HEK293 (cell line): ENCODE measurements around the gene TCF7L1.

Experiments used
- CTCF ChIA-PET: fragments of 350-600 bp; formaldehyde crosslinking; extraction: SDS; loops from one replicate; lab custom pipeline; 2021; ENCODE audit warnings: antibody characterized with exemption; lab: Yijun Ruan, JAX
- POLR2A ChIA-PET: fragments of 300-600 bp; formaldehyde crosslinking; extraction: SDS; loops from one replicate; lab custom pipeline; 2020; ENCODE audit warnings: antibody characterized with exemption, inconsistent platforms; lab: Yijun Ruan, JAX
- H3K27ac ChIP-seq: fragments of 200-500 bp; sonication (Bioruptor generic); 2 replicates; pipeline ENCODE4 v1.5.1; 2014; ENCODE audit warnings: low read depth, low read length, control low read depth, inconsistent platforms; ENCODE audit errors: extremely low read depth
- H3K36me3 ChIP-seq, 2 experiments: fragments of 200-500 bp in 1 of 2; sonication (Bioruptor generic) in 1 of 2; 1 replicate in 1 of 2; 2 replicates in 1 of 2; pipeline ENCODE4 v1.5.1; 2014 to 2017; ENCODE audit warnings: inconsistent platforms in 2 of 2, low read length in 2 of 2; ENCODE audit not compliant: control insufficient read depth in 2 of 2, insufficient read depth in 1 of 2
- H3K4me1 ChIP-seq: fragments of 200-500 bp; sonication (Bioruptor generic); 2 replicates; pipeline ENCODE4 v1.5.1; 2014; ENCODE audit warnings: mild to moderate bottlenecking, low read length, inconsistent platforms; ENCODE audit not compliant: control insufficient read depth, insufficient read depth
- H3K4me3 ChIP-seq: 2 replicates; pipeline ENCODE4 v1.5.1; 2011; ENCODE audit warnings: low read depth, mild to moderate bottlenecking, control low read depth, low read length, moderate library complexity
- H3K9me3 ChIP-seq: fragments of 200-500 bp; sonication (Bioruptor generic); 2 replicates; pipeline ENCODE4 v1.5.1; 2014; ENCODE audit warnings: low read depth, low read length, inconsistent platforms; ENCODE audit not compliant: control insufficient read depth, insufficient read depth
- ELK4 ChIP-seq: IDR thresholded peaks from 2 replicates; pipeline ENCODE4 v1.6.1; 2011; ENCODE audit warnings: mild to moderate bottlenecking, low read depth, low read length, borderline replicate concordance
- GLIS1 ChIP-seq: fragments of 450-650 bp; formaldehyde crosslinking; IDR thresholded peaks from 2 replicates; pipeline ENCODE4 v1.5.1; 2016; ENCODE audit warnings: missing biosample characterization, missing genetic modification characterization
- HOXD13 ChIP-seq: sonication (generic); formaldehyde crosslinking; IDR thresholded peaks from 2 replicates; pipeline ENCODE4 v1.8.0; 2022; ENCODE audit warnings: missing genetic modification reagents, borderline replicate concordance
- KLF8 ChIP-seq: fragments of 450-650 bp; formaldehyde crosslinking; IDR thresholded peaks from 2 replicates; pipeline ENCODE4 v1.5.1; 2016; ENCODE audit warnings: missing biosample characterization, missing genetic modification characterization
- OSR2 ChIP-seq: fragments of 450-650 bp; formaldehyde crosslinking; IDR thresholded peaks from 2 replicates; pipeline ENCODE4 v1.5.1; 2016; ENCODE audit warnings: missing biosample characterization, missing genetic modification characterization
- PRDM10 ChIP-seq: fragments of 450-650 bp; formaldehyde crosslinking; IDR thresholded peaks from 2 replicates; pipeline ENCODE4 v1.5.1; 2016; ENCODE audit warnings: missing biosample characterization, missing genetic modification characterization
- PRDM6 ChIP-seq: fragments of 450-650 bp; formaldehyde crosslinking; IDR thresholded peaks from 2 replicates; pipeline ENCODE4 v1.5.1; 2017; ENCODE audit warnings: missing biosample characterization, missing genetic modification characterization
- SALL2 ChIP-seq: fragments of 450-650 bp; formaldehyde crosslinking; IDR thresholded peaks from 2 replicates; pipeline ENCODE4 v1.5.0; 2017; ENCODE audit warnings: missing biosample characterization, mild to moderate bottlenecking, missing genetic modification characterization, borderline replicate concordance
- SCRT2 ChIP-seq: fragments of 450-650 bp; formaldehyde crosslinking; IDR thresholded peaks from 2 replicates; pipeline ENCODE4 v1.5.1; 2016; ENCODE audit warnings: missing biosample characterization, missing genetic modification characterization
- SP7 ChIP-seq: fragments of 450-650 bp; formaldehyde crosslinking; IDR thresholded peaks from 2 replicates; pipeline ENCODE4 v1.5.1; 2016; ENCODE audit warnings: missing biosample characterization, missing genetic modification characterization
- WT1 ChIP-seq: fragments of 450-650 bp; formaldehyde crosslinking; IDR thresholded peaks from 2 replicates; pipeline ENCODE4 v1.5.1; 2016; ENCODE audit warnings: missing biosample characterization, missing genetic modification characterization
- ZBTB20 ChIP-seq: fragments of 450-650 bp; formaldehyde crosslinking; IDR thresholded peaks from 2 replicates; pipeline ENCODE4 v1.5.1; 2016; ENCODE audit warnings: missing biosample characterization, missing genetic modification characterization
- ZBTB26 ChIP-seq: fragments of 450-650 bp; formaldehyde crosslinking; optimal IDR thresholded peaks from 2 replicates; pipeline ENCODE3; 2016; ENCODE audit warnings: missing biosample characterization, mild to moderate bottlenecking, missing genetic modification characterization
- ZEB2 ChIP-seq: fragments of 450-650 bp; formaldehyde crosslinking; IDR thresholded peaks from 2 replicates; pipeline ENCODE4 v1.5.1; 2016; ENCODE audit warnings: missing biosample characterization, missing genetic modification characterization
- ZIC2 ChIP-seq: fragments of 450-650 bp; formaldehyde crosslinking; IDR thresholded peaks from 2 replicates; pipeline ENCODE4 v1.5.1; 2016; ENCODE audit warnings: missing biosample characterization, missing genetic modification characterization
- ZNF221 ChIP-seq: fragments of 450-650 bp; formaldehyde crosslinking; IDR thresholded peaks from 2 replicates; pipeline ENCODE4 v1.5.1; 2017; ENCODE audit warnings: missing biosample characterization, missing genetic modification characterization, borderline replicate concordance
- ZNF23 ChIP-seq: fragments of 450-650 bp; formaldehyde crosslinking; IDR thresholded peaks from 2 replicates; pipeline ENCODE4 v1.5.1; 2016; ENCODE audit warnings: missing biosample characterization, missing genetic modification characterization, borderline replicate concordance
- ZNF266 ChIP-seq: fragments of 450-650 bp; formaldehyde crosslinking; IDR thresholded peaks from 2 replicates; pipeline ENCODE4 v1.5.1; 2016; ENCODE audit warnings: missing biosample characterization, missing genetic modification characterization, low read depth
- ZNF366 ChIP-seq: fragments of 450-650 bp; formaldehyde crosslinking; conservative IDR thresholded peaks from 2 replicates; pipeline ENCODE4 v1.5.1; 2016; ENCODE audit warnings: missing biosample characterization, missing genetic modification characterization
- ZNF449 ChIP-seq: fragments of 450-650 bp; formaldehyde crosslinking; IDR thresholded peaks from 2 replicates; pipeline ENCODE4 v1.5.1; 2017; ENCODE audit warnings: missing biosample characterization, mild to moderate bottlenecking, missing genetic modification characterization, moderate library complexity
- ZNF513 ChIP-seq: fragments of 450-650 bp; IDR thresholded peaks from 2 replicates; pipeline ENCODE4 v1.5.1; 2018; ENCODE audit warnings: missing biosample characterization, missing genetic modification characterization
- ZNF521 ChIP-seq: fragments of 450-650 bp; formaldehyde crosslinking; IDR thresholded peaks from 2 replicates; pipeline ENCODE4 v1.5.1; 2017; ENCODE audit warnings: missing biosample characterization, mild to moderate bottlenecking, missing genetic modification characterization
- ZNF558 ChIP-seq: fragments of 450-650 bp; formaldehyde crosslinking; IDR thresholded peaks from 2 replicates; pipeline ENCODE4 v1.5.1; 2016; ENCODE audit warnings: missing biosample characterization, missing genetic modification characterization
- ZXDB ChIP-seq: fragments of 450-650 bp; formaldehyde crosslinking; IDR thresholded peaks from 2 replicates; pipeline ENCODE4 v1.5.1; 2016; ENCODE audit warnings: missing biosample characterization, missing genetic modification characterization

TCF7L1 gene

GRCh38 chr2:85188852-85189251 lies 55.7 kb downstream of the TCF7L1 start:
- CTCF ChIA-PET = interaction anchor here (0.9 kb wide), 1 partner anchor 111 kb away, joined by 8 read pairs; no protein-coding TSS in a partner anchor
- no peak overlapping the region for H3K4me3 ChIP-seq
- peaks cover 8% of the 10 kb centered on the region; the same call in 1 of the 2 replicates for H3K4me1 ChIP-seq
- POLR2A ChIA-PET = interaction anchor here (0.5 kb wide), 1 partner anchor 27 kb away, joined by 3 read pairs; no protein-coding TSS in a partner anchor
- no peaks in the 10 kb centered on the region for H3K9me3 ChIP-seq
- no peaks in the 10 kb centered on the region for H3K36me3 ChIP-seq
- TF ChIP-seq GLIS1 (tag by site-specific recombination) = peak; percentile 53; the same call in 1 of the 2 replicates
- TF ChIP-seq PRDM6 (tag by site-specific recombination) = peak; percentile 62
- TF ChIP-seq SP7 (tag by site-specific recombination) = peak; percentile 68
- TF ChIP-seq SCRT2 = peak; percentile 59; the same call in 1 of the 2 replicates
- 0 out of 2 replicates have a peak, but pooled peaks have one; percentile 35 for TF ChIP-seq ZNF366 (tag by site-specific recombination)
- TF ChIP-seq ZNF521 = no peak
- no peak for TF ChIP-seq ELK4
- TF ChIP-seq OSR2 (tag by site-specific recombination) = peak; percentile 80
- TF ChIP-seq WT1 (tag by site-specific recombination) = peak; percentile 95
- no peak for TF ChIP-seq ZNF221
- TF ChIP-seq ZEB2 (tag by site-specific recombination) = peak; percentile 41; the same call in 1 of the 2 replicates
- peak; percentile 92 for TF ChIP-seq PRDM10 (tag by site-specific recombination)
- no peak for TF ChIP-seq ZIC2 (tag by site-specific recombination)
- no peak overlapping the region for H3K27ac ChIP-seq

GRCh38 chr2:85189606-85190270 lies 56.5 kb downstream of the TCF7L1 start:
- ChIA-PET CTCF (interaction anchor here (1.6 kb wide), 1 partner anchor 96 kb away, joined by 4 read pairs; no protein-coding TSS in a partner anchor), POLR2A (no interaction called here)
- TF ChIP-seq ZNF266 (tag by site-specific recombination) (no peak), ZNF513 (tag by site-specific recombination) (no peak), ZNF23 (tag by site-specific recombination) (no peak), SALL2 (tag by site-specific recombination) (no peak), ZXDB (tag by site-specific recombination) (no peak), ZBTB26 (tag by site-specific recombination) (no peak), HOXD13 (no peak), KLF8 (tag by site-specific recombination) (no peak), ZBTB20 (tag by site-specific recombination) (no peak), ZNF558 (tag by site-specific recombination) (no peak), ZNF449 (tag by site-specific recombination) (no peak)
- TF ChIP-seq, all 188 proteins: peak for 0

More at GRCh38 chr2:85189606-85190270, 56.5 kb downstream of the TCF7L1 start:
- H3K27ac ChIP-seq = no peak overlapping the region
- peaks cover 8% of the 10 kb centered on the region; the same call in 1 of the 2 replicates for H3K4me1 ChIP-seq
- H3K9me3 ChIP-seq = no peaks in the 10 kb centered on the region
- no peak overlapping the region for H3K4me3 ChIP-seq
- H3K36me3 ChIP-seq = no peaks in the 10 kb centered on the region
